RWPE1 (cell line): ENCODE data around the gene TMA7.
"Not testable (repeated sequence)": the region's sequence is repeated elsewhere in the genome, so short reads cannot be mapped to it uniquely, and the experiment has no call there.

Experiments used
- CTCF ChIA-PET: fragments of 350-600 bp; sonication (Branson Sonifier 250); formaldehyde crosslinking; extraction: SDS; loops from one replicate; lab custom pipeline; 2021; lab: Yijun Ruan, JAX
- POLR2A ChIA-PET: fragments of 400-600 bp; formaldehyde crosslinking; extraction: SDS; loops from one replicate; lab custom pipeline; 2020; ENCODE audit warnings: antibody characterized with exemption; ENCODE audit not compliant: low non-redundant PET; lab: Yijun Ruan, JAX
- DNase-seq: peaks from one replicate; pipeline ENCODE4 v3.0.0; 2012; ENCODE audit warnings: low spot score
- H3K27ac ChIP-seq: fragments of 450-650 bp; 2 replicates; pipeline ENCODE4 v1.5.1; 2017
- TF ChIP-seq, protein P1 (sequence below): fragments of 450-650 bp; conservative IDR thresholded peaks from 2 replicates; pipeline ENCODE4 v1.5.1; 2017; ENCODE audit warnings: low read depth, mild to moderate bottlenecking

The TMA7 gene

GRCh38 chr3:48472923-48473616 is 33.0 kb downstream of the TMA7 start:
- peak overlapping the region; percentile 100 for H3K27ac ChIP-seq
- ChIA-PET POLR2A (no interaction called here), CTCF (interaction anchor here (0.9 to 1.4 kb wide), 3 partner anchors 32 to 76 kb away, joined by 4 to 6 read pairs (median 5); no protein-coding TSS in a partner anchor)
- TF ChIP-seq, protein P1, sequence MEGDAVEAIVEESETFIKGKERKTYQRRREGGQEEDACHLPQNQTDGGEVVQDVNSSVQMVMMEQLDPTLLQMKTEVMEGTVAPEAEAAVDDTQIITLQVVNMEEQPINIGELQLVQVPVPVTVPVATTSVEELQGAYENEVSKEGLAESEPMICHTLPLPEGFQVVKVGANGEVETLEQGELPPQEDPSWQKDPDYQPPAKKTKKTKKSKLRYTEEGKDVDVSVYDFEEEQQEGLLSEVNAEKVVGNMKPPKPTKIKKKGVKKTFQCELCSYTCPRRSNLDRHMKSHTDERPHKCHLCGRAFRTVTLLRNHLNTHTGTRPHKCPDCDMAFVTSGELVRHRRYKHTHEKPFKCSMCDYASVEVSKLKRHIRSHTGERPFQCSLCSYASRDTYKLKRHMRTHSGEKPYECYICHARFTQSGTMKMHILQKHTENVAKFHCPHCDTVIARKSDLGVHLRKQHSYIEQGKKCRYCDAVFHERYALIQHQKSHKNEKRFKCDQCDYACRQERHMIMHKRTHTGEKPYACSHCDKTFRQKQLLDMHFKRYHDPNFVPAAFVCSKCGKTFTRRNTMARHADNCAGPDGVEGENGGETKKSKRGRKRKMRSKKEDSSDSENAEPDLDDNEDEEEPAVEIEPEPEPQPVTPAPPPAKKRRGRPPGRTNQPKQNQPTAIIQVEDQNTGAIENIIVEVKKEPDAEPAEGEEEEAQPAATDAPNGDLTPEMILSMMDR, result peak; percentile 43
- peak; percentile 87 for DNase-seq

DNA sequence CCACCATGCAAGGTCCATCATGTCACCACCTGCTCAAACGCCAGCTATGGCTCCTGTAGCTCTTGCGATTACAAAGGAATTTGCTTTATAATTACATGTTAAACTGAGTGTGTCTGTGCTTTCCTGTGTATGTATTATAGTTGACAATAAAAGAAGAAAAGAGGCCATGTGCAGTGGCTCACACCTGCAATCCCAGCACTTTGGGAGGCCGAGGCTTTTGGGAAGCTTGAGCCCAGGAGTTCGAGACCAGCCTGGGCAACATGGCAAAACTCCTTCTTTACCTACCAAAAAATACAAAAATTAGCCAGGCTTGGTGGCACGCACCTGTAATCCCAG is 33.5 kb downstream of the TMA7 start:
- POLR2A ChIA-PET, result no interaction called here
- CTCF ChIA-PET, result interaction anchor here (0.6 to 1.4 kb wide), 4 partner anchors 26 to 76 kb away, joined by 4 to 6 read pairs (median 4); no protein-coding TSS in a partner anchor
- TF ChIP-seq, protein P1, result no peak
- peak overlapping the region; percentile 100 for H3K27ac ChIP-seq
- DNase-seq, result no peak

DNA sequence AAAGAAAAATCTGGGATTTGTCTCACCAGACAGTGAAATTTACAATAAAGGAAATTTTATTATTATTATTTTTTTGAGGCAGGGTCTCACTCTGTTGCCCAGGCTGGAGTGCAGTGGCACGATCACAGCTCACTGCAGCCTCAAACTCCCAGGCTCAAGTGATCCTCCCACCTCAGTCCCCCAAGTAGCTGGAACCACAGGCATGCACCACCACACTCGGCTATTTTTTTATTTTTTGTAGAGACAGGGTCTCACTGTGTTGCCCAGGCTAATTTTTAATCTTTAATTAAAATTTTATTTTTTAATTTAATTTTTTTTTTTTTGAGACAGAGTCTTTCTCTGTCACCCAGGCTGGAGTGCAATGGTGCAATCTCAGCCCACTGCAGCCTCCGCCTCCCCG is 34.0 kb downstream of the TMA7 start:
- CTCF ChIA-PET, result interaction anchor here (0.6 to 1.4 kb wide), 5 partner anchors 17 to 75 kb away, joined by 3 to 6 read pairs (median 4); no protein-coding TSS in a partner anchor
- POLR2A ChIA-PET, result not testable (repeated sequence)

GRCh38 chr3:48474619-48475018 is 34.6 kb downstream of the TMA7 start:
- DNase-seq, result no peak
- POLR2A ChIA-PET, result no interaction called here

More for the DNA sequence above, 34.0 kb downstream of the TMA7 start:
- not testable (repeated sequence) for DNase-seq
- H3K27ac ChIP-seq, result peak overlapping the region; percentile 100

GRCh38 chr3:48475188-48475587 is 35.1 kb downstream of the TMA7 start:
- DNase-seq, result no peak
- CTCF ChIA-PET, result interaction anchor here (0.5 kb wide), 1 partner anchor 40 kb away, joined by 3 read pairs; no protein-coding TSS in a partner anchor

More at GRCh38 chr3:48474619-48475018, 34.6 kb downstream of the TMA7 start:
- CTCF ChIA-PET, result interaction anchor here (0.5 kb wide), 1 partner anchor 39 kb away, joined by 3 read pairs; no protein-coding TSS in a partner anchor
- TF ChIP-seq, protein P1, result no peak
- H3K27ac ChIP-seq, result peak overlapping the region; percentile 100

DNA sequence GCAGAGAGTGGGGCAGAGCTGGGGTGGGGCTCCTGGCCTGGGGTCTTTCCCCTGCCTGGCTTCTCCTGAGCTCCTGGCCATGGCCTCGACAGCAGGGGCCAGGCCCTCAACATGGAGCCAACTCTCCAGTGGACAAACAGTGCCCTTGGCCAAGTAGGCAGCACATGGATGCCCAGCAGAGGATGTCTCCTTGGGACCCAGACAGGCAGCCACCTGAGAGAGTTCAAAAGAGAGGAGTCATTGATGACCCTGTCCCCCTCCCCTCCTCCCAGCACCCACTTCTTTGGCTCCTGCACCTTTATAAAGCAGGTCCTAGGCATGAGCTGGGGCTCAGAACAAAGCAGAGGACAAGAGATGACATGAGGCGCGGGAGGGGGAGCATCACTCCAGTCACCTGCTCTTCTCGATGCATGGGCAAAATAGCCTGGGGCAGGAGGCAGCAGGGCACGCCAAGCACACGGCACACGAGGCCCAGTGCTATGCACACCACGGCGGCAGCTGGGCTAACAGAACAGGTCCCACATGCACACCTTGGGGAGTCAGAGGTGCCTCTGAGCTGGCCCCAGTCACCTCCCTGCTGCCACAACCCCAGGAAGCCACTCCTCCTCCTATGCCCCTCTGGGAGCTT is 36.5 kb downstream of the TMA7 start:
- CTCF ChIA-PET, result no interaction called here
- TF ChIP-seq, protein P1, result no peak
- POLR2A ChIA-PET, result no interaction called here
- DNase-seq, result no peak
- H3K27ac ChIP-seq, result peak overlapping the region; percentile 100

More at GRCh38 chr3:48475188-48475587, 35.1 kb downstream of the TMA7 start:
- peak overlapping the region; percentile 100 for H3K27ac ChIP-seq
- POLR2A ChIA-PET, result no interaction called here
- TF ChIP-seq, protein P1, result no peak
